Endothelial cell of umbilical vein (primary cell): ENCODE results near the gene CLK4.

Source experiments
- CTCF ChIP-seq, 2 donors: IDR thresholded peaks; 1 replicate in 1 of 2; 2 replicates in 1 of 2; pipeline ENCODE4 v1.5.1; 2011; ENCODE audit warnings: low read length in 2 of 2, mild to moderate bottlenecking in 2 of 2, moderate library complexity in 2 of 2, control low read depth in 1 of 2, inconsistent platforms in 1 of 2, low read depth in 1 of 2; ENCODE audit not compliant: insufficient read depth in 1 of 2; ENCODE audit errors: extremely low read depth in 1 of 2
- EZH2 ChIP-seq: IDR thresholded peaks from 2 replicates; pipeline ENCODE4 v1.6.1; 2012; ENCODE audit warnings: borderline replicate concordance, low read depth, mild to moderate bottlenecking, moderate library complexity, low read length, inconsistent platforms; ENCODE audit not compliant: severe bottlenecking
- MYC ChIP-seq: IDR thresholded peaks from one replicate; pipeline ENCODE4 v1.6.1; 2011; ENCODE audit warnings: mild to moderate bottlenecking, low read depth, low read length
- POLR2A ChIP-seq: IDR thresholded peaks from 2 replicates; pipeline ENCODE4 v1.6.1; 2012; ENCODE audit warnings: low read depth, mild to moderate bottlenecking, control low read depth, low read length
- POLR2AphosphoS5 ChIP-seq: IDR thresholded peaks from 2 replicates; pipeline ENCODE4 v1.6.1; 2012; ENCODE audit warnings: low read depth, mild to moderate bottlenecking, control low read depth, low read length, moderate library complexity; ENCODE audit not compliant: insufficient read depth

- no peak for TF ChIP-seq CTCF (IDR thresholded peaks at IDR 0.05; ENCODE audit: extremely low read depth in 1 of 2, insufficient read depth in 1 of 2, low read depth in 1 of 2, low read length in 2 of 2)
- TF ChIP-seq POLR2AphosphoS5 = no peak
- TF ChIP-seq EZH2 = no peak
- no peak for TF ChIP-seq POLR2A
- no peak for TF ChIP-seq MYC
Measured at GRCh38 chr5:178586396-178586795, 40.5 kb downstream of the CLK4 start.
